Transverse colon (tissue), 3 donors: Measurements from ENCODE around the gene OR7A17.

Source experiments
- POLR2A ChIP-seq: fragments of 450-650 bp; IDR thresholded peaks from one replicate; pipeline ENCODE4 v1.6.1; 2016; ENCODE audit warnings: antibody characterized with exemption, mild to moderate bottlenecking, moderate library complexity
- TF ChIP-seq, protein P1 (sequence below), 5 experiments: fragments of 200-600 bp in 3 of 5; fragments of 450-650 bp in 2 of 5; sonication (generic) in 3 of 5; IDR thresholded peaks; 1 replicate in 2 of 5; 2 replicates in 3 of 5; pipeline ENCODE4 v1.5.1; 2016 to 2017; ENCODE audit warnings: antibody characterized with exemption in 5 of 5, inconsistent platforms in 3 of 5, mild to moderate bottlenecking in 2 of 5, moderate library complexity in 1 of 5

DNA sequence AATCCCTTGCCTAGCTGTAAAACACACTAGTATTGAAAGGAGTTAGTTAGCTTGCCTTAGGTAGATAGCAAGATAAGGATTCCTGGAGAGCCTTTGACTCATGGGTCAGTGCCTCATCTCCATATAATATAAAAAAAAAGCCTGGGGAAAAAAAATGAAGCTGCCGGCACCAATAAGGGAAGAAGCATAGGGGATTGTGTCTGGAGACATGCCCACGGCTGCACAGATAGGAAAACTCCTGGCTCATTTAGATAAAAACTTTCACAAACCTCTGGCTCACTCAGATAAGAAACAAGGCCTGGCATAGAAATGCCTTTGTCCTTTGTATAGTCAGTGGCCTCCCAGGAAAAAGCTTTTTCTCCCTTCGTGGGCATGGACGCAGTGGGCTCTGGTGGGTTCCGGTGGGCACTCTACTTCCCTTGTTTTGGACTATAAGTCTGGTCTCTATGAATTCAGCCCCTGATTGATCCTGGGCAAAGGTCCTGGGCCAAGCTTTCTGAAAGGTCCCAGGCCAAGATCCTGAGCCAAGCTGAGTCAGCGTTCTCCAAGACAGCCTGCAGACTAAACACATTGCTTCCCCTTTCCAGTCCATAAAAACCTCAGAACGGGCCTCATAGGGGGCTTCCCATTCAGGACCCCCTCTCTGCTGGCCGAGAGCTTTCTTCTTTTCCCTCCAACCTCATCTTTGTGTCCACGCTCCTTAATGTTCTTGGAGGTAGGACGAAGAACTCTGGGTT is 4.9 kb upstream of the OR7A17 start:
- TF ChIP-seq, protein P1, sequence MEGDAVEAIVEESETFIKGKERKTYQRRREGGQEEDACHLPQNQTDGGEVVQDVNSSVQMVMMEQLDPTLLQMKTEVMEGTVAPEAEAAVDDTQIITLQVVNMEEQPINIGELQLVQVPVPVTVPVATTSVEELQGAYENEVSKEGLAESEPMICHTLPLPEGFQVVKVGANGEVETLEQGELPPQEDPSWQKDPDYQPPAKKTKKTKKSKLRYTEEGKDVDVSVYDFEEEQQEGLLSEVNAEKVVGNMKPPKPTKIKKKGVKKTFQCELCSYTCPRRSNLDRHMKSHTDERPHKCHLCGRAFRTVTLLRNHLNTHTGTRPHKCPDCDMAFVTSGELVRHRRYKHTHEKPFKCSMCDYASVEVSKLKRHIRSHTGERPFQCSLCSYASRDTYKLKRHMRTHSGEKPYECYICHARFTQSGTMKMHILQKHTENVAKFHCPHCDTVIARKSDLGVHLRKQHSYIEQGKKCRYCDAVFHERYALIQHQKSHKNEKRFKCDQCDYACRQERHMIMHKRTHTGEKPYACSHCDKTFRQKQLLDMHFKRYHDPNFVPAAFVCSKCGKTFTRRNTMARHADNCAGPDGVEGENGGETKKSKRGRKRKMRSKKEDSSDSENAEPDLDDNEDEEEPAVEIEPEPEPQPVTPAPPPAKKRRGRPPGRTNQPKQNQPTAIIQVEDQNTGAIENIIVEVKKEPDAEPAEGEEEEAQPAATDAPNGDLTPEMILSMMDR (IDR thresholded peaks at IDR 0.05): no peak
- TF ChIP-seq POLR2A: no peak
